H1 (cell line): Measurements from ENCODE around the gene CHCHD6. TPM values are rescaled to one million over a fixed set of nuclear protein-coding genes. Genes with fewer than 3 reads are reported as not detected.

Experiments used
- CTCF ChIA-PET: fragments of 300-600 bp; sonication (Branson Sonifier 250); formaldehyde crosslinking; loops from one replicate; lab custom pipeline; 2021; ENCODE audit not compliant: partially characterized antibody; lab: Charles Lee
- POLR2A ChIA-PET: fragments of 300-600 bp; sonication (Branson Sonifier 250); formaldehyde crosslinking; loops from one replicate; lab custom pipeline; 2021; ENCODE audit warnings: inconsistent platforms; ENCODE audit not compliant: partially characterized antibody; lab: Charles Lee
- DNase-seq, 2 experiments: peaks; one replicate each; pipeline versions ENCODE4 v3.0.0 to v3.0.0-alpha.2; 2010 to 2022; ENCODE audit warnings: low spot score in 2 of 2, low read depth in 1 of 2, mixed read lengths in 1 of 2
- FAIRE-seq: peaks from 2 replicates; lab custom pipeline; 2011; peaks lifted over from hg19 to GRCh38; lab: Jason Lieb, UNC
- H2AFZ ChIP-seq: 2 replicates; pipeline ENCODE4 v1.8.1; 2012; ENCODE audit warnings: low read length, inconsistent platforms
- H2AK5ac ChIP-seq: 2 replicates; pipeline ENCODE4 v1.6.1; 2013; ENCODE audit warnings: low read depth, low read length
- H2BK120ac ChIP-seq: replicated peaks from 2 replicates; pipeline ENCODE3; 2013; ENCODE audit warnings: low read depth, low read length, inconsistent platforms
- H2BK12ac ChIP-seq: 2 replicates; pipeline ENCODE4 v1.6.1; 2013; ENCODE audit warnings: low read depth, low read length
- H2BK15ac ChIP-seq: 2 replicates; pipeline ENCODE4 v1.6.1; 2013; ENCODE audit warnings: low read length
- H2BK20ac ChIP-seq: 2 replicates; pipeline ENCODE4 v1.6.1; 2013; ENCODE audit warnings: low read length
- H2BK5ac ChIP-seq: 2 replicates; pipeline ENCODE4 v1.6.1; 2013; ENCODE audit warnings: low read depth, low read length
- H3K14ac ChIP-seq: 2 replicates; pipeline ENCODE4 v1.6.1; 2013; ENCODE audit warnings: inconsistent platforms; ENCODE audit not compliant: insufficient read length
- H3K18ac ChIP-seq: 2 replicates; pipeline ENCODE4 v1.6.1; 2013; ENCODE audit warnings: low read length; ENCODE audit errors: extremely low read depth
- H3K23ac ChIP-seq: 2 replicates; pipeline ENCODE4 v1.6.1; 2013; ENCODE audit warnings: inconsistent platforms; ENCODE audit not compliant: insufficient read length
- H3K23me2 ChIP-seq: 2 replicates; pipeline ENCODE4 v1.6.1; 2013; ENCODE audit warnings: low read depth, low read length
- H3K27ac ChIP-seq: 2 replicates; pipeline ENCODE4 v1.6.1; 2011; ENCODE audit warnings: low read depth, low read length, inconsistent platforms
- H3K27me3 ChIP-seq, 4 experiments: replicated peaks in 1 of 4; 1 replicate in 1 of 4; 2 replicates in 3 of 4; pipeline versions ENCODE4 v1.6.1 to v1.8.1; 2011 to 2013; ENCODE audit warnings: low read length in 3 of 4, mild to moderate bottlenecking in 3 of 4, inconsistent platforms in 2 of 4, mixed read lengths in 2 of 4, moderate library complexity in 1 of 4; ENCODE audit not compliant: control insufficient read depth in 3 of 4, insufficient read depth in 3 of 4; ENCODE audit errors: extremely low read depth in 1 of 4
- H3K36me3 ChIP-seq, 4 experiments: 2 replicates each; pipeline versions ENCODE4 v1.6.1 to v1.8.1; 2011 to 2013; ENCODE audit warnings: mild to moderate bottlenecking in 4 of 4, low read length in 3 of 4, moderate library complexity in 2 of 4, control low read depth in 1 of 4, inconsistent platforms in 1 of 4; ENCODE audit not compliant: insufficient read depth in 4 of 4, control insufficient read depth in 2 of 4
- H3K4ac ChIP-seq: replicated peaks from 2 replicates; pipeline ENCODE3; 2013; ENCODE audit warnings: low read length, low read depth, mixed read lengths, inconsistent platforms; ENCODE audit not compliant: insufficient read length
- H3K4me1 ChIP-seq, 4 experiments: replicated peaks in 1 of 4; 1 replicate in 1 of 4; 2 replicates in 3 of 4; pipeline versions ENCODE4 v1.6.1 to v1.8.1; 2011 to 2013; ENCODE audit warnings: low read length in 3 of 4, inconsistent platforms in 2 of 4, mixed read lengths in 1 of 4; ENCODE audit not compliant: insufficient read depth in 4 of 4, control insufficient read depth in 3 of 4
- H3K4me2 ChIP-seq, 2 experiments: 2 replicates each; pipeline versions ENCODE4 v1.6.1 to v1.8.1; 2011 to 2013; ENCODE audit warnings: low read depth in 2 of 2, low read length in 2 of 2, control low read depth in 1 of 2, inconsistent platforms in 1 of 2, mild to moderate bottlenecking in 1 of 2; ENCODE audit not compliant: insufficient read depth in 1 of 2
- H3K4me3 ChIP-seq, 4 experiments: fragments of 200-600, 300-600 bp in 1 of 4; sonication (generic), shearing (Covaris generic), sonication (Bioruptor Twin) in 1 of 4; 2 replicates each; pipeline versions ENCODE4 v1.5.1 to v1.8.1; 2011 to 2016; ENCODE audit warnings: low read length in 4 of 4, low read depth in 3 of 4, control low read depth in 2 of 4, inconsistent platforms in 2 of 4, mild to moderate bottlenecking in 2 of 4, mixed read lengths in 1 of 4, moderate library complexity in 1 of 4; ENCODE audit not compliant: insufficient read depth in 2 of 4; ENCODE audit errors: extremely low read depth in 1 of 4
- H3K56ac ChIP-seq: replicated peaks from 2 replicates; pipeline ENCODE3; 2013; ENCODE audit warnings: low read depth, mild to moderate bottlenecking, mixed read lengths, low read length, inconsistent platforms; ENCODE audit not compliant: insufficient read length
- H3K79me1 ChIP-seq: 2 replicates; pipeline ENCODE4 v1.6.1; 2013; ENCODE audit warnings: low read depth, low read length, control low read depth
- H3K79me2 ChIP-seq, 2 experiments: 2 replicates each; pipeline versions ENCODE4 v1.6.1 to v1.8.1; 2012 to 2013; ENCODE audit warnings: low read length in 2 of 2, mild to moderate bottlenecking in 2 of 2, inconsistent platforms in 1 of 2; ENCODE audit not compliant: insufficient read depth in 2 of 2, control insufficient read depth in 1 of 2
- H3K9ac ChIP-seq, 4 experiments: replicated peaks in 1 of 4; 1 replicate in 1 of 4; 2 replicates in 3 of 4; pipeline versions ENCODE4 v1.6.1 to v1.8.1; 2011 to 2013; ENCODE audit warnings: low read depth in 3 of 4, low read length in 3 of 4, control low read depth in 2 of 4, mild to moderate bottlenecking in 2 of 4, moderate library complexity in 2 of 4, inconsistent platforms in 1 of 4; ENCODE audit errors: extremely low read depth in 1 of 4
- H3K9me3 ChIP-seq, 2 experiments: 2 replicates each; pipeline versions ENCODE4 v1.6.1 to v1.8.1; 2012 to 2013; ENCODE audit warnings: mild to moderate bottlenecking in 2 of 2, moderate library complexity in 2 of 2, control low read depth in 1 of 2, inconsistent platforms in 1 of 2, low read depth in 1 of 2, low read length in 1 of 2, mixed read lengths in 1 of 2; ENCODE audit not compliant: insufficient read depth in 2 of 2
- H4K20me1 ChIP-seq, 2 experiments: replicated peaks in 1 of 2; 2 replicates each; pipeline versions ENCODE3 to v1.8.1; 2011 to 2013; ENCODE audit warnings: inconsistent platforms in 2 of 2, low read length in 2 of 2, mild to moderate bottlenecking in 1 of 2; ENCODE audit not compliant: insufficient read depth in 2 of 2, control insufficient read depth in 1 of 2
- H4K5ac ChIP-seq: 2 replicates; pipeline ENCODE4 v1.6.1; 2013; ENCODE audit warnings: low read length, low read depth, mixed read lengths, inconsistent platforms; ENCODE audit not compliant: insufficient read length
- H4K8ac ChIP-seq: 2 replicates; pipeline ENCODE4 v1.8.0; 2013; ENCODE audit warnings: mild to moderate bottlenecking, moderate library complexity, low read length, inconsistent platforms; ENCODE audit not compliant: insufficient read depth; ENCODE audit errors: extremely low read depth
- H4K91ac ChIP-seq: replicated peaks from 2 replicates; pipeline ENCODE3; 2013; ENCODE audit warnings: low read length, mixed read lengths, inconsistent platforms; ENCODE audit not compliant: insufficient read length
- BACH1 ChIP-seq: IDR thresholded peaks from 2 replicates; pipeline ENCODE4 v1.6.1; 2012; ENCODE audit warnings: low read length, improper control_type of control experiment
- CEBPB ChIP-seq: IDR thresholded peaks from 2 replicates; pipeline ENCODE4 v1.6.1; 2012; ENCODE audit warnings: low read depth, low read length
- EP300 ChIP-seq, 2 experiments: IDR thresholded peaks; 1 replicate in 1 of 2; 2 replicates in 1 of 2; pipeline ENCODE4 v1.6.1; 2011 to 2012; ENCODE audit warnings: low read depth in 2 of 2, low read length in 2 of 2, mild to moderate bottlenecking in 2 of 2, borderline replicate concordance in 1 of 2, inconsistent platforms in 1 of 2, moderate library complexity in 1 of 2
- FOSL1 ChIP-seq: IDR thresholded peaks from 2 replicates; pipeline ENCODE4 v1.6.1; 2011; ENCODE audit warnings: mild to moderate bottlenecking, low read depth, low read length, moderate library complexity; ENCODE audit not compliant: insufficient read depth
- HDAC6 ChIP-seq: IDR thresholded peaks from one replicate; pipeline ENCODE4 v1.7.1; 2012; ENCODE audit warnings: low read depth, mild to moderate bottlenecking, inconsistent platforms, low read length, moderate library complexity
- RNF2 ChIP-seq: fragments of 200-900, 300-1000 bp; sonication (generic); IDR thresholded peaks from 2 replicates; pipeline ENCODE4 v1.7.1; 2016; ENCODE audit warnings: borderline replicate concordance, low read depth, mild to moderate bottlenecking, antibody characterized with exemption, low read length; ENCODE audit not compliant: poor library complexity, severe bottlenecking; ENCODE audit errors: missing control alignments
- RXRA ChIP-seq: IDR thresholded peaks from 2 replicates; pipeline ENCODE4 v1.6.1; 2011; ENCODE audit warnings: low read depth, mild to moderate bottlenecking, low read length, moderate library complexity; ENCODE audit not compliant: insufficient read depth
- SP2 ChIP-seq: IDR thresholded peaks from 2 replicates; pipeline ENCODE4 v1.6.1; 2012; ENCODE audit warnings: mild to moderate bottlenecking, low read length, inconsistent platforms
- SP4 ChIP-seq: IDR thresholded peaks from 2 replicates; pipeline ENCODE4 v1.6.1; 2012; ENCODE audit warnings: low read length, inconsistent platforms
- SRF ChIP-seq: IDR thresholded peaks from 2 replicates; pipeline ENCODE4 v1.6.1; 2011; ENCODE audit warnings: mild to moderate bottlenecking, low read depth, low read length, moderate library complexity
- WGBS, 2 experiments: shearing (Covaris generic) in 1 of 2; methylation state at CpG; one replicate each; pipeline versions ENCODE4 v1.1.6 to v1.1.7; 2013 to 2015; ENCODE audit warnings: low lambda C conversion rate in 2 of 2, mixed read lengths in 2 of 2, inconsistent platforms in 1 of 2, low coverage in 1 of 2, missing lambda C conversion rate in 1 of 2; ENCODE audit not compliant: insufficient replicate concordance in 2 of 2, insufficient coverage in 1 of 2, insufficient read length in 1 of 2; ENCODE audit errors: extremely low coverage in 1 of 2, missing lambda C conversion rate in 1 of 2; 5-methylcytosine and 5-hydroxymethylcytosine counted together
- polyA plus RNA-seq, 7 experiments: library from polyadenylated mRNA; depleted of rRNA in 3 of 7; stranded (reverse) in 5 of 7; unstranded in 2 of 7; fragments of >200 nt in 5 of 7; fragments of 200-250 nt in 2 of 7; gene quantifications; 1 replicate in 5 of 7; 2 replicates in 1 of 7; 4 replicates in 1 of 7; pipeline versions ENCODE4 v1.2.1 to v1.2.3, GENCODE V29; 2011 to 2013; ENCODE audit warnings: missing spikeins in 2 of 7, mixed read lengths in 2 of 7
- total RNA-seq: library from RNA; stranded (reverse); fragmentation: NEBNext Ultra II Directional; extraction: Animal tissue kit (Norgen Biotek cat#: 25700); gene quantifications from 2 replicates; pipeline ENCODE4 v1.2.1, GENCODE V29; 2021
- TF ChIP-seq, protein P1 (sequence below): IDR thresholded peaks from 2 replicates; pipeline ENCODE4 v1.6.1; 2011; ENCODE audit warnings: low read depth, mild to moderate bottlenecking, low read length; ENCODE audit not compliant: insufficient read depth

The CHCHD6 gene
- total and polyA plus RNA-seq, 2 of the 8 experiments (the other 6 are each of a cell fraction or from before 2014, with no cell fraction given) = 32.4 to 37.6 TPM

DNA sequence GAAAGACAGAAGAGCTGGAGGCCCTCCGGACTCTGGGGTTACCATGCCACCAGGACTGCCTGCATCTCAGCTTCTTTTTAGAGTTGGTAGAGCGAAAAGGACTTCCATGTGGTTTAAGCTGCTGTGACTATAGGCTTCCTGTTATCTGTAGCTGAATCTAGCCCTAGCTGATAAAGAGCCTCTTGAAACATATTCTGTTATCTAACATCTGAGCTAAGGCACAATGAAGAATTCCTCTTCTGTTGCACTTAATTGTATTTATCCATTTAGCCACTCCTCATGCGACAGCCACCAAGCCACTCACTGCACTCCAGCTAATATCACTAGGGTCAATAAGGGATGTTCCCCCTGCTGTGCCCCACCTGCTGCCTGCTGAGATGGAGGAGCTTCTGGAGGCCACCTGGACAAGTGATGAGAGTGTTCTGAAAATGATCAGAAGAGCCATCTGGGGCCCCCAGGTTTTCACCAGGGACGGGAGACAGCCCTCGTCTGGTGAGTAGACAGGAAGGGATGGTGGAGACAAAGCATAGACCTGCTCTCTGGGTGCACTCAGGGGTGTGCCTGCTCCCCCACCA is 184.2 kb downstream of the CHCHD6 start:
- POLR2A ChIA-PET = no interaction called here
- H3K4me1 ChIP-seq = no peaks in the 10 kb centered on the region; a peak in 1 of 7 replicates

More for the DNA sequence above, 184.2 kb downstream of the CHCHD6 start:
- Histone ChIP-seq H3K9ac (no peak overlapping the region), H3K23me2 (no peaks in the 10 kb centered on the region), H4K8ac (no peak overlapping the region), H2AFZ (no peak overlapping the region), H3K18ac (no peak overlapping the region), H3K4me3 (no peak overlapping the region), H3K79me2 (no peaks in the 10 kb centered on the region), H3K4ac (no peak overlapping the region), H2BK120ac (no peak overlapping the region), H3K27me3 (no peaks in the 10 kb centered on the region), H4K91ac (no peak overlapping the region), H3K56ac (no peak overlapping the region), H3K79me1 (no peaks in the 10 kb centered on the region; the same call in 1 of the 2 replicates), H2BK20ac (no peak overlapping the region), H3K36me3 (no peaks in the 10 kb centered on the region; a peak in 1 of 8 replicates), H4K5ac (no peak overlapping the region), H3K14ac (no peak overlapping the region), H4K20me1 (no peaks in the 10 kb centered on the region), H2AK5ac (no peak overlapping the region), H2BK5ac (no peak overlapping the region), H3K9me3 (no peaks in the 10 kb centered on the region), H2BK15ac (no peak overlapping the region), H2BK12ac (no peak overlapping the region), H3K4me2 (no peak overlapping the region), H3K23ac (no peak overlapping the region), H3K27ac (no peak overlapping the region)
- DNase-seq (no peak), FAIRE-seq (no peak)
- TF ChIP-seq BACH1 = no peak
- TF ChIP-seq CEBPB = no peak
- no peak for TF ChIP-seq SP4
- TF ChIP-seq HDAC6 = no peak
- no peak for TF ChIP-seq RNF2
- TF ChIP-seq SRF = no peak
- no peak for TF ChIP-seq EP300 (IDR thresholded peaks at IDR 0.05; ENCODE audit: borderline replicate concordance in 1 of 2, low read depth in 2 of 2, low read length in 2 of 2)
- no peak for TF ChIP-seq RXRA
- TF ChIP-seq, protein P1, sequence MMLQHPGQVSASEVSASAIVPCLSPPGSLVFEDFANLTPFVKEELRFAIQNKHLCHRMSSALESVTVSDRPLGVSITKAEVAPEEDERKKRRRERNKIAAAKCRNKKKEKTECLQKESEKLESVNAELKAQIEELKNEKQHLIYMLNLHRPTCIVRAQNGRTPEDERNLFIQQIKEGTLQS = no peak
- TF ChIP-seq FOSL1 = no peak
- TF ChIP-seq SP2 = no peak
- CTCF ChIA-PET = interaction anchor here (1.3 to 1.6 kb wide), 3 partner anchors 8 to 22 kb away, joined by 3 to 5 read pairs (median 3); no protein-coding TSS in a partner anchor
- 90% methylated on average over 5 of the region's 5 CpGs; no CpG with 5 or more reads in 1 of the 2 experiments for WGBS, 2 experiments
